NCI-H1417 (cell line): ENCODE data around the gene TTC16.

Experiments used
- DNase-seq, 3 experiments: peaks; one replicate each; lab custom pipeline; 2025; lab: John Stamatoyannopoulos, UW

The TTC16 gene

DNA sequence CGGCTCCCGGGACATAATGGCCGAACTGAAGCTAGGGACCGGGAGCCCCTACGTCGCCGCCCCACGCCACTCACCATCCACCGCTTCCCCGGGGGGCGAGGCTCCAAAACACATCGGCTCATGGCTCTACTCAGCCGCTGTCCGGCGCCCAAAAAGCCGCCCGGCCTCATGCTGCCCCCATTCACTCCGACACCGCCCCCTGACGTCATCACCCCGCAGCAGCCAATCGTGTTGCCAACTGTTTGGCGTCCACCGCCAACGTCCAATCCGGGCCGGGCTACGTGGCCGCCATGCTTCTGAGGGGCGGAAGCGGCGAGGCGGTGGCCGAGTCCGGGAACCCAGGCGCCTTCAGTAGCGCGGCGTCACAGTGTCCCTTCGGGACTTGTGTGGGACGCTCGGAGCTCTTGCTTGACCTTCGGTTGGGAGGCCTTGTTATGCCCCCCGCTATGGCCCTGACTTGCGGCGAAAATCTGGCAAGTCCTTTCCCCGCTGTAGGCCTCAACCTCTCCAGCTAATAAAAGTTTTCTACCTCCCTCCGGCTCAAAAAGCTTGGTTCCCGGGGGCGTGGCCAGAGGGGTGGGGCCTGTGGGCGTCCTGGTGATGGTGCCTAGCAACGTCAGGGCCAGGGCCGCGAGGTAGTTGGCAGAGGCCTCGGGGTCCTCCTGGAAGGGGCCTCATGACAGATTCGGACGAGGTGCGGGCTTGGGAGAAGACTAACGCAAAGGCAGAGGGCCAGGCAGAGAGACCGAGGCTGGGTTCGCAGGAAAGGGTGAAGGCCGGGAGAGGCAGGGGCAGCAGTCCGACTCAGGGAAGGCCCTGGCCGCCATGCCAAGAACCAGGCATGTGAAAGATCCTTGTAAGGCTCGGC lies at the start of gene TTC16, which contains the start of gene PTRH1:
TTC16 (plus strand) TSS at position 610 of the 868 bp plus-strand sequence; CDS start at position 677, 67 bp downstream.
PTRH1 (minus strand) TSS at position 194 of the 868 bp plus-strand sequence; CDS start at position 170, 24 bp downstream.
- peak; percentile 88 to 98 (median 97) for DNase-seq

GRCh38 chr9:127667127-127667844 lies 48.6 kb upstream of the TTC16 start:
- no peak for DNase-seq

- no peak for DNase-seq
Measured at GRCh38 chr9:127667906-127668305, 48.0 kb upstream of the TTC16 start.

- no peak for DNase-seq
Measured at GRCh38 chr9:127673234-127673633, 42.6 kb upstream of the TTC16 start.

- DNase-seq: no peak
Measured at GRCh38 chr9:127676638-127677037, 39.2 kb upstream of the TTC16 start.

DNA sequence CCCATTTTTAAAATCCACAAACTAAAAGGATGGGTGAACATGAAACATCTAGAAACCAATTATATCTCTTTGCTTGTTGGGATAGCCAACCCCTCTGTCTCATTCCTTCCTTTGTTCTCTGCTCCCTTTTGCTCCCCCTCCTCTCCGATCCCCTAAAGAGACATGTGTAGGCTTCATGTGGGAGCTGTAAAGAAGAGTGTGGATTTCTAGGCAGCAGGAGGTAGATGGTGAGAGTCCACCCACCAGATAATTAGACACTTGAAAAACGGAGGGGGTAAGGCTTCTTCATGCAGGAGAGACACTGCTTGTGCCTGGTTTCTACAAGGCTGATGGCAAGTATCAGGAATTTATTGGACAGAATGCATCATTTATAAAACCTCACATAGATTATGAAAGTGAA lies 36.4 kb upstream of the TTC16 start:
- peak in 1 of 3 experiments; percentile 33 for DNase-seq

DNA sequence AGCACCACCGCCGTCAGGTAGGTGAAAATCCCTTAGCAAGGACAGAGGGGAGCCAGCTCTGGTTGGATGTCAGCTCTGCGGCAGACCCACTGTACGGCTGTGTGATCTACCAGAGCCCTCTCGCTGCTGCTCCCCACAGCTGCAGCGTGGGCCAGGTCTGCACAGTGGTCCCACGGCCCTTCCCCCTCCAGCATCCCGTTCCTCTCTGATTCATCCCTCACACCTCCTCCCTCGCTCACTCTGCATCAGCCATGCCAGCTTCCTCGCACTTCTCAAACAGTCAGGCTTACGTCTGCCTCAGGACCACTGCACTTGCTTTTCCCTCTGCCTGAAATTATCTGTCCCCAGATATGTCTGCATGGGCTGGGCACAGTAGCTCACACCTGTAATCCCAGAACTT lies 35.7 kb upstream of the TTC16 start:
- no peak for DNase-seq

- no peak for DNase-seq
Measured at GRCh38 chr9:127680846-127681245, 35.0 kb upstream of the TTC16 start.

DNA sequence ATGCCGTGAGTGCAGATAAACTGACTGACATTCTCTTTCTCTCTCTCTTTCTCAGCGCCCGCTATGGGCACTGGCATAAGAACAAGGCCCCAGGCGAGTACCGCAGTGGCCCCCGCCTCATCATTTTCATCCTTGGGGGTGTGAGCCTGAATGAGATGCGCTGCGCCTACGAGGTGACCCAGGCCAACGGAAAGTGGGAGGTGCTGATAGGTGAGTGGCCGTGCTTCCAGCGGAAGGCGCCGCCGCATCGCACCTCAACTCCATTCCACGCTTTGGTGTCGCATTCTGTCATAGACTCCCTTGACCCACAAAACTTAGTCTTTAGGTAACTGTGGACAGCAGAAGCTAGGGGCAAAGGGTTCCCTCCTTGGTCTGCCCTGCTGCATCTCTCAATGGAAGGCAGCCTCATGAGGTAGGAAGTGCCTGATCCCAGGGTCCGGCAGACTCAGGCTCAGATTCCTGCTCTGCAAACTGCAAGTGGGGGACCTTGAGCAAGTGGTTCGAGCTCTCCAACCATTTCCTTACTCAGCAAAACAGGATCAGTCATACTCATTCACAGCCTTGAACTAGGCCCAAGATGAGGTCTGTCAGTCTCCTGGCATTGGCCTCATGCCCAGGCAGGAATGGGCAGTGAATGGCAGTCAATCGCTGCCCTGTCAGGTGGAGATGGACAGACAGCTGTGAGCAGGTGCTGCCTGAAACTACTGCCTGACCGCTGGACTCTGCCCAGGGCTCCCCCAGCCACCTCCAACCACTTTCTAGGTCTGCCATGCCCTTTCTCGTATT lies 33.3 kb upstream of the TTC16 start:
- DNase-seq: no peak

DNA sequence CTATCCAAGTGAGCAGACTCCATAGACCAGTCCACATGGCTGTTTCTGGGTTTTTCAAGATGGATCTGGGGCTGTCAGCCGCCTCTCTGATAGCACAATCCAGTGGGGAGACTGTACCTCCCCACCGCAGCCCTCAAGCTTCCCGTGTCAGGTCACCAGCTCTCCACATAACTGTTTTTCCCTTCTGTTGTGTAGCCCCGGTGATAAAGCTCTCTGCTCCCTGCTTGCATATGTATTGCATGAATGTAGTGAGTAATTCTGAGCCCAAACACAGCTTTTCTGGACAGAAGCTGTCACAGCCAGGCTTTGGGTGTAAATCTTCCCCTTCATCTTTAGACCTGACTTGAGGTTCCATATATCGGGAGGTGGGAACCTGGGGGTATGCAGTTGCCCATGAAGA lies 32.2 kb upstream of the TTC16 start:
- no peak for DNase-seq

DNA sequence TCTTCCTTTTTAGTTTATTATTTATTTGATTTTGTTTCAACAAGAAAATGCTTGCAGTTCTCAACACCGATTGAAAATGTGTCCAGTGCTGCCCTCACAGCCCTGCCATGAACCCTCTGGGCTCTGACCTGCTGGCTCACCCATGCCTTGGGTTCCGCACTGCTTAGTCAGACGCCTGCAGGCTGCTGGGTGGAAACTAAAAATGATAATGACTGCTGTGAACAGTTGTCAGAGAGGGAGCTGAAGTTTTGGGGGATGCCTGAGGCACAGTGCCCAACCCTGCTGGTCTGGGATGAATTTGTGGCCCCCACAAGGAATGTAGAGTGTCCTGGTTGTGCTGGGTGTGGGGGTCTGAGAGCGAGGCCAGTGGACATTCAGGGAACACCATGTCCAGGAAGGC lies 31.3 kb upstream of the TTC16 start:
- DNase-seq: no peak

- peak in 2 of 3 experiments; percentile 38 to 72 for DNase-seq
Measured at GRCh38 chr9:127686461-127687393, 29.2 kb upstream of the TTC16 start.

DNA sequence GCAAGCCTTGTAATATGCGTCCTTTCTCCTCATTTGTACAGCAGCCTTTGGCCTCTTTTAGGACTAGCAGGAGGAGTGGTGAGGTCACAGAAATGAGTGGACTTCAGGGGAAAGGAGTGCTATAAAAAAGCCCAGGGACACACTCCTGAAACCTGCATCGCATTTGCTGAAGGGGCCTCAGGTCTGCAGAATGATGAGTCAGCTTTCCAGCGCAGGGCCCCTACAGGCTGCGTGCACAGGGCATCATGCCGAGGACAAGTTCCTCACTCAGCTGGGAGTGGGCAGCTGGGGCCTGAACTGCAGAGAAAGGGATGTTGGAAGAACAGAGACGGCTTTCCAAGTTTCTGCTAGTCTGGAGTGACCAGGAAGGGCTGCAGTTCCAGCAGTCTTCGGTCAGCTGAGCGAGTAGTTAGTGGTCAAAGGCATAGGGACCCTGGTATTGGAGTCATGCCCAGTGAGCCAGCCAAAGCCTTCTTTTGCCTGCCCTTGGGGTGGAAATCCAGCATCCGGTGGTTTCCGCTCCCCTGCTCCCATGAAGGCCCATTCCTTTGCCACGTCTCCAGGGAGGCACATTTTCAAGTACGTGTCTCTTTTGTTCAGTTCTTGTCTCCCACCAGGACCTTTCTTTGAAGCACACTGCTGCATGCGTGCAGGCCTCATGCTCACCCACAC lies 26.4 kb upstream of the TTC16 start:
- DNase-seq: no peak

GRCh38 chr9:127690735-127691134 lies 25.1 kb upstream of the TTC16 start:
- no peak for DNase-seq

- DNase-seq: peak in 1 of 3 experiments; percentile 12
Measured at GRCh38 chr9:127692071-127692470, 23.8 kb upstream of the TTC16 start.

GRCh38 chr9:127693143-127693542 lies 22.7 kb upstream of the TTC16 start:
- no peak for DNase-seq

DNA sequence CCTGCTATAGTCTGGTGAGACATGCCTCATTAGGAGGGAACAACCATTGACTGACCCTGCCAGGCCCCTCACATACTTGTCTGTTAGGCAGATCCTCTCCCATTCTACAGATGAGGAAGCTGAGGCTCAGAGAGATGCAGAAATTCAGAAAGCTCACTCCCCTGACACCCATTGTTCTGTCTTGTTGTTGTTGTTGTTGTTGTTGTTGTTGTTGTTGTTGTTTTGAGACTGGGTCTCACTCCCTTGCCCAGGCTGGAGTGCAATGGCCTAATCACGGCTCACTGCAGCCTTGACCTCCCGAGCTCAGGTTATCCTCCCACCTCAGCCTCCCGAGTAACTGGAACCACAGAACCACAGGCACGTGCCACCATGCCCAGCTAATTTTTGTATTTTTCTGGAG lies 22.2 kb upstream of the TTC16 start:
- no peak for DNase-seq

GRCh38 chr9:127694890-127695720 lies 20.8 kb upstream of the TTC16 start:
- DNase-seq: no peak

DNA sequence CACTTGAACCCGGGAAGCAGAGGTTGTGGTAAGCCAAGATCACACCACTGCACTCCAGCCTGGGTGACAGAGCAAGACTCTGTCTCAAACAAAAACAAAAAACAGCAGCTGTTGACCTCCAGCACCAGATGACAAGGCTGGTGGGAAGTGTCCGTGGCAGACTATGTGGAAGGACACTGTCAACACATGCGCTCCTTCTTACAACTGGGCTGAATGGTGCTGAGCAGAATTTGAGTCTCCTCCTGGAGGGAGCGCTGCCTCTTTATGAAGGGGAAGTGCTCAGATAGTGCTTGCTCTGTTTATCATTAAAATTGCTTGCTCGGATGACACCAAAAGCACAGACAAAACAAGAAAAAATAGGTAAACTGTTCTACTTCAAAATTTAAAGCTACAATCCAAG lies 18.3 kb upstream of the TTC16 start:
- DNase-seq: no peak

GRCh38 chr9:127698386-127698785 lies 17.5 kb upstream of the TTC16 start:
- DNase-seq: no peak
